WTC11 (cell line): Measurements from ENCODE around the gene SUGT1.
"Not testable (repeated sequence)": the region's sequence is repeated elsewhere in the genome, so short reads cannot be mapped to it uniquely, and the experiment has no call there.

ENCODE experiments used
- ATF3 ChIP-seq: sonication (generic); formaldehyde crosslinking; conservative IDR thresholded peaks from 2 replicates; pipeline ENCODE4 v1.8.1; 2022; ENCODE audit warnings: mild to moderate bottlenecking, missing genetic modification reagents
- CBFB ChIP-seq: sonication (generic); formaldehyde crosslinking; IDR thresholded peaks from 2 replicates; pipeline ENCODE4 v1.8.1; 2022; ENCODE audit warnings: mild to moderate bottlenecking, low read depth, missing genetic modification reagents
- CTCF ChIP-seq: fragments of 200-600 bp; IDR thresholded peaks from 2 replicates; pipeline ENCODE4 v1.8.0; 2022; ENCODE audit warnings: antibody characterized with exemption
- FOXP4 ChIP-seq: sonication (generic); formaldehyde crosslinking; IDR thresholded peaks from 2 replicates; pipeline ENCODE4 v1.8.0; 2022; ENCODE audit warnings: mild to moderate bottlenecking, missing genetic modification reagents
- HMGA2 ChIP-seq: fragments of 250-450 bp; sonication (Bioruptor Pico); IDR thresholded peaks from 2 replicates; pipeline ENCODE4 v1.4.0; 2021; ENCODE audit warnings: mild to moderate bottlenecking, moderate library complexity
- ZNF423 ChIP-seq: fragments of 250-450 bp; sonication (Bioruptor Pico); IDR thresholded peaks from 2 replicates; pipeline ENCODE4 v2.1.2; 2022; ENCODE audit warnings: mild to moderate bottlenecking, moderate library complexity

GRCh38 chr13:52708266-52708665 is 55.6 kb downstream of the SUGT1 start:
- TF ChIP-seq ZNF423 (CRISPR knock-in tag); FOXP4 (CRISPR knock-in tag); HMGA2 (CRISPR knock-in tag); ATF3 (CRISPR knock-in tag); CTCF; CBFB: not testable (repeated sequence)
